ENCODE measurements around the gene NRG3. TPM values are rescaled to one million over a fixed set of nuclear protein-coding genes. Genes with fewer than 3 reads are reported as not detected.

NRG3 gene
- total RNA-seq, 6 experiments from 2014 or later = not detected

DNA sequence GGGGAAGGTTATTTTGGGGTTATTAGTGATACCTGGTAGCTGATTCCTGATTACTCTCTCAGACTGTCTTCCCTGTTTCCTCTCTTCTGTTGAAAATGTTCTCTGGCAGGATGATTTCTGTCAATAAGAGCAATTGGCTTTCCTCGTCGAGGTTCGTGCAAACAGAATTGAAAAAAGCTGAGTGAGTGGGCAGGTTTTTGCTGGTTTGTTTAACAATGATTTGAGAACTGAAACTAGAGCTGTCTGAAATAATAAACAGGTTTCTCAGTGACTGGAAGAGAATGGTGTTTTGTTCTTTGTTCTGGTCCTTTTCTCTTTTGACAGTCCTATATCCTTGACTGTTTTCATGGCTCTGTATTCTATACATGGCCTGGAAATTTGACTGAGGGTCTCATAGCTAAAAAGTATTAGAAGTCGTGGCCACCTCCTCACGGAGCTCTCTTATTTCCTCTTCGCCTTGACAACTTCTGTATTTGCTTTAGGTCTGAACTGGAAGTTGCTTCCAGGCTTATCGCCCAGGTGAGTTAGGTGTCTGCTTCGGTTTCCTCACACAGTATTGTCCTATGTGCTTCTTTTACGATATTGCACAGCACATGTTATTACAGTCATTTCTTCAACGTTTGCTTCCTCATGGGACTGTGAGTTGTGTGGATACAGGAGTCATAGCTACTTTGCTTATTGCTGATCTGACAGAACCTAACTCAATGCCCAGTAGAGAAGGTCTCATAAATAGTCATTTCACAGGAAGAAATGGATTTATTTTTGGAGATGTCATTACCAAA is 403.6 kb downstream of the NRG3 start:
- Mint-ChIP-seq H3K36me3 (ENCODE audit: low read depth) (no peaks in the 10 kb centered on the region), H3K27ac (no peak overlapping the region)

DNA sequence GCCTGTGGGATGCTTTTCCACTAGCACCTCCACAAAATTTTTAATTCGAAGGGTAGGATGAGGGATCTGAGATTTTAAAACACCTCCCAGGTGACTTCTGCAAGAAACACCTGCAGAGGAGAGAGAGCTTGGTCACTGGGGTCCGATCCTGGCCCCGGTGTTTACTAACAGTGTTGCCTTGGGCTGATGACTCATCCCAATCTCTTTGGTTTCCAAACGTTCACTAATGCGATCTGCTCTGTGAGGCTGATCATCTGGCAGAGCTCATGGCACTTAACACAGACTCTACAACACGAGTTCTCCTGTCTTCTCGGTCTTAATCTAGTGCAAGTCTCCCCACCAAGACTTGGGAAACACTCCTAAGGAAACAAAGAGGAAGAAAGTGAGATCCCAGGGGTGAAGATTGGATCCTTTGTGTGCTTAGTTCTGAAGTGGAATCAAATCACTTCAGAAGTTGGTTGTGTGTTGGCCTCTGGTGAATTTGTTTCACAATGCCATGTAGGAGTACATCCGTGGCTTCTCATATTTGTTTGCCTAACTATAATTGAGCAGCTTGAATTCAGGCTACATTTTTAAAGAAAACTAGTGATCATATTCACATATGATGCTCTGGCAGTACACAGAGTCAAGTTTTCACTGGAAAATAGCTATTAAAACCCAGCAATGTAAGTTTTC is 407.9 kb downstream of the NRG3 start:
- Mint-ChIP-seq H3K4me3 (no peak overlapping the region), H3K36me3 (ENCODE audit: low read depth) (no peaks in the 10 kb centered on the region), H3K27me3 (ENCODE audit: insufficient read depth) (no peaks in the 10 kb centered on the region), H3K9me3 (peaks cover 63% of the 10 kb centered on the region), H3K27ac (no peak overlapping the region), H3K4me1 (ENCODE audit: low read depth) (no peaks in the 10 kb centered on the region)
- DNase-seq = no peak
- TF ChIP-seq, protein P1, sequence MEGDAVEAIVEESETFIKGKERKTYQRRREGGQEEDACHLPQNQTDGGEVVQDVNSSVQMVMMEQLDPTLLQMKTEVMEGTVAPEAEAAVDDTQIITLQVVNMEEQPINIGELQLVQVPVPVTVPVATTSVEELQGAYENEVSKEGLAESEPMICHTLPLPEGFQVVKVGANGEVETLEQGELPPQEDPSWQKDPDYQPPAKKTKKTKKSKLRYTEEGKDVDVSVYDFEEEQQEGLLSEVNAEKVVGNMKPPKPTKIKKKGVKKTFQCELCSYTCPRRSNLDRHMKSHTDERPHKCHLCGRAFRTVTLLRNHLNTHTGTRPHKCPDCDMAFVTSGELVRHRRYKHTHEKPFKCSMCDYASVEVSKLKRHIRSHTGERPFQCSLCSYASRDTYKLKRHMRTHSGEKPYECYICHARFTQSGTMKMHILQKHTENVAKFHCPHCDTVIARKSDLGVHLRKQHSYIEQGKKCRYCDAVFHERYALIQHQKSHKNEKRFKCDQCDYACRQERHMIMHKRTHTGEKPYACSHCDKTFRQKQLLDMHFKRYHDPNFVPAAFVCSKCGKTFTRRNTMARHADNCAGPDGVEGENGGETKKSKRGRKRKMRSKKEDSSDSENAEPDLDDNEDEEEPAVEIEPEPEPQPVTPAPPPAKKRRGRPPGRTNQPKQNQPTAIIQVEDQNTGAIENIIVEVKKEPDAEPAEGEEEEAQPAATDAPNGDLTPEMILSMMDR (IDR thresholded peaks at IDR 0.05) = no peak

More for the DNA sequence above, 403.6 kb downstream of the NRG3 start:
- Mint-ChIP-seq H3K4me3 (no peak overlapping the region), H3K27me3 (ENCODE audit: insufficient read depth) (no peaks in the 10 kb centered on the region), H3K9me3 (peaks cover 57% of the 10 kb centered on the region), H3K4me1 (ENCODE audit: low read depth) (no peaks in the 10 kb centered on the region)
- no peak for DNase-seq
- TF ChIP-seq, protein P1 (IDR thresholded peaks at IDR 0.05) = no peak

DNA sequence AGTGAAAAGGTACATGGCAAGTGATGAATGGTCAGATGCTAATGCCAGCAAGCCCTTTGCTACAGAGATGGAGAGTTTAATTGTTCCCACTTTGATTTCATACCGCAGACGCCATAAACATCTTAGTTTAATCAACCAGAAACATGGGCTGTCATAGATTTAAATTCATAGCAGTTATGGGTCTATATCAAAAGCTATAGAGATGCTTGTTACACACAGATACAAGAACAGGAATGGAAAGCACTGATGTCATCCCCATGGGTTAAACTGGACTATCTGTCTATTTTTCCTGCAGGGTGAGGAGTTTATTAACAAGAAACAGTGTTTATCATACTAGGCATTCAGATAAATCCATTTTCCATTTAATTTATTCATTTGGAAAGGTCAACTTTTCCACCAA is 409.2 kb downstream of the NRG3 start:
- no peak for DNase-seq
- Mint-ChIP-seq H3K9me3 (peaks cover 53% of the 10 kb centered on the region), H3K27me3 (ENCODE audit: insufficient read depth) (no peaks in the 10 kb centered on the region), H3K36me3 (ENCODE audit: low read depth) (no peaks in the 10 kb centered on the region), H3K4me3 (no peak overlapping the region), H3K27ac (no peak overlapping the region), H3K4me1 (ENCODE audit: low read depth) (no peaks in the 10 kb centered on the region)
- TF ChIP-seq, protein P1 (IDR thresholded peaks at IDR 0.05) = no peak

DNA sequence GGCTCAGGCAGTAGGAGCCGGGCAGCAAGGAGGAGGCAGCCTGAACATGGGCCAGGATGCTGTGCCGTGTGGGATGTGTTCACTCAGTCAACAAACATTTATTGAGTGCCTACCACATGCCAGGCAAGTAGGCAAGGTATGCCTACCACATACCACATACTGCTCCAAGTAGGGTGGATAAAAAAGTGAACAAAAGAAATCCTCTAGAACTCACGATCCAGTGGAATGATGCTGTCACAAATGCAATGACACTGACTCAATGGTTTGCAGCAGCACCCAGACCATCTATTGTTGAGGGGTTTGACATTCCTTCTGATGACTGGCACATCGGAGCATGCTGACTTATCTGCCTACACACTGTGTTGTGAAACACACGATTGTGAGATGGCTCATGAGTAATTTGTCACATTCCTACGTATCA is 413.5 kb downstream of the NRG3 start:
- H3K27me3 Mint-ChIP-seq (ENCODE audit: insufficient read depth) = no peaks in the 10 kb centered on the region
- H3K9me3 Mint-ChIP-seq = peaks cover 39% of the 10 kb centered on the region
- TF ChIP-seq, protein P1 (IDR thresholded peaks at IDR 0.05) = no peak
- no peaks in the 10 kb centered on the region for H3K36me3 Mint-ChIP-seq (ENCODE audit: low read depth)
- no peak overlapping the region for H3K4me3 Mint-ChIP-seq
- no peaks in the 10 kb centered on the region for H3K4me1 Mint-ChIP-seq (ENCODE audit: low read depth)
- DNase-seq = no peak
- H3K27ac Mint-ChIP-seq = no peak overlapping the region

DNA sequence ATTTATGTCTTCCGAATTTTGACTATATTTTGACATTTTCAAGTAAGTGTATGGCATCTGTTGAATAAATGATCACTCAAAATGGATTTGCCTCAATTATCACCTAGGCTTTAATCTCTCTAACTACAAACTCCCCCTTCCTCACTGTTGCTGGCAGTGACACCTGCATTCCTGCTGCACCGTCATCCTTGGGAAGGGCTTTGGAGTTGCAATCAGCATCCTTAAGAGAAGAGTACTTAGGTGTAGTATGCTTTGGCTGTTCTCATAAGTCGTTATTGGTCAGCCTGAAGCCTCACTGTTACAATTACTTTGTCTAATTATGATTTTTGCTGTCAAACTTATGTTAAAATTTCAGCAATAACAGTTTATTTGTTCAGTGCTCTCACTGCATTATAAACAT is 415.0 kb downstream of the NRG3 start:
- H3K36me3 Mint-ChIP-seq (ENCODE audit: low read depth) = no peaks in the 10 kb centered on the region

More for the DNA sequence above, 415.0 kb downstream of the NRG3 start:
- H3K4me1 Mint-ChIP-seq (ENCODE audit: low read depth) = no peaks in the 10 kb centered on the region
- peaks cover 29% of the 10 kb centered on the region for H3K9me3 Mint-ChIP-seq
- no peak for DNase-seq
- H3K4me3 Mint-ChIP-seq = no peak overlapping the region
- no peaks in the 10 kb centered on the region for H3K27me3 Mint-ChIP-seq (ENCODE audit: insufficient read depth)
- TF ChIP-seq, protein P1 (IDR thresholded peaks at IDR 0.05) = no peak
- H3K27ac Mint-ChIP-seq = no peak overlapping the region

Measured in HFFc6 (cell line).